Tibial artery (tissue), 4 donors: ENCODE data around the gene TXNRD2.
"Not testable (repeated sequence)": the region's sequence is repeated elsewhere in the genome, so short reads cannot be mapped to it uniquely, and the experiment has no call there.

Source experiments
- DNase-seq, 2 donors: peaks; one replicate each; pipeline ENCODE4 v3.0.0-alpha.2; 2019
- H3K27ac ChIP-seq, 2 donors: fragments of 200-600 bp; sonication (generic) in 1 of 2; 1 replicate in 1 of 2; 2 replicates in 1 of 2; pipeline ENCODE4 v1.5.1; 2018 to 2019; ENCODE audit warnings: mild to moderate bottlenecking in 1 of 2
- H3K27me3 ChIP-seq, 2 donors: fragments of 200-600 bp; sonication (generic) in 1 of 2; one replicate each; pipeline versions ENCODE4 v1.5.1 to v1.6.0; 2016 to 2019
- H3K36me3 ChIP-seq, 3 donors: fragments of 200-600 bp; sonication (generic) in 2 of 3; one replicate each; pipeline ENCODE4 v1.5.1; 2016 to 2019; ENCODE audit warnings: mild to moderate bottlenecking in 2 of 3
- H3K4me1 ChIP-seq, 4 donors: fragments of 200-600 bp; sonication (generic) in 2 of 4; 1 replicate in 3 of 4; 2 replicates in 1 of 4; pipeline ENCODE4 v1.5.1; 2016 to 2019
- H3K4me3 ChIP-seq, 2 donors: fragments of 200-600 bp; sonication (generic) in 1 of 2; 1 replicate in 1 of 2; 2 replicates in 1 of 2; pipeline ENCODE4 v1.5.1; 2018 to 2019; ENCODE audit warnings: mild to moderate bottlenecking in 2 of 2
- H3K9me3 ChIP-seq, 3 donors: fragments of 200-600 bp; sonication (generic) in 1 of 3; one replicate each; pipeline ENCODE4 v1.5.1; 2016 to 2019
- intact Hi-C: fragments of 100-400 bp; cut with DNase I; formaldehyde crosslinking; loops from one replicate; pipeline ENCODE4 v1.15.0; 2023; ENCODE audit warnings: low total_unique reads
- TF ChIP-seq, protein P1 (sequence below), 2 experiments: fragments of 200-600 bp in 1 of 2; fragments of 450-650 bp in 1 of 2; IDR thresholded peaks; one replicate each; pipeline ENCODE4 v1.5.1; 2017 to 2019; ENCODE audit warnings: antibody characterized with exemption in 2 of 2, mild to moderate bottlenecking in 1 of 2, moderate library complexity in 1 of 2

The TXNRD2 gene

GRCh38 chr22:19840955-19841640 is 100.5 kb downstream of the TXNRD2 start:
- Histone ChIP-seq H3K27ac (no peak overlapping the region), H3K9me3 (no peaks in the 10 kb centered on the region), H3K4me3 (no peak overlapping the region), H3K4me1 (peaks cover 7 to 23% (median 20%) of the 10 kb centered on the region in 4 donors), H3K27me3 (no peaks in the 10 kb centered on the region), H3K36me3 (no peaks in the 10 kb centered on the region)
- DNase-seq, result no peak
- intact Hi-C loops, result no loop called here
- TF ChIP-seq, protein P1, sequence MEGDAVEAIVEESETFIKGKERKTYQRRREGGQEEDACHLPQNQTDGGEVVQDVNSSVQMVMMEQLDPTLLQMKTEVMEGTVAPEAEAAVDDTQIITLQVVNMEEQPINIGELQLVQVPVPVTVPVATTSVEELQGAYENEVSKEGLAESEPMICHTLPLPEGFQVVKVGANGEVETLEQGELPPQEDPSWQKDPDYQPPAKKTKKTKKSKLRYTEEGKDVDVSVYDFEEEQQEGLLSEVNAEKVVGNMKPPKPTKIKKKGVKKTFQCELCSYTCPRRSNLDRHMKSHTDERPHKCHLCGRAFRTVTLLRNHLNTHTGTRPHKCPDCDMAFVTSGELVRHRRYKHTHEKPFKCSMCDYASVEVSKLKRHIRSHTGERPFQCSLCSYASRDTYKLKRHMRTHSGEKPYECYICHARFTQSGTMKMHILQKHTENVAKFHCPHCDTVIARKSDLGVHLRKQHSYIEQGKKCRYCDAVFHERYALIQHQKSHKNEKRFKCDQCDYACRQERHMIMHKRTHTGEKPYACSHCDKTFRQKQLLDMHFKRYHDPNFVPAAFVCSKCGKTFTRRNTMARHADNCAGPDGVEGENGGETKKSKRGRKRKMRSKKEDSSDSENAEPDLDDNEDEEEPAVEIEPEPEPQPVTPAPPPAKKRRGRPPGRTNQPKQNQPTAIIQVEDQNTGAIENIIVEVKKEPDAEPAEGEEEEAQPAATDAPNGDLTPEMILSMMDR (IDR thresholded peaks at IDR 0.05), result no peak

- Histone ChIP-seq H3K4me3 (no peak overlapping the region), H3K27me3 (no peaks in the 10 kb centered on the region), H3K36me3 (no peaks in the 10 kb centered on the region), H3K9me3 (no peaks in the 10 kb centered on the region), H3K27ac (no peak overlapping the region), H3K4me1 (peaks cover 7 to 20% (median 18%) of the 10 kb centered on the region in 4 donors)
- no peak for DNase-seq
- TF ChIP-seq, protein P1 (IDR thresholded peaks at IDR 0.05), result no peak
- intact Hi-C loops, result no loop called here
Observed at GRCh38 chr22:19840059-19840458, 101.6 kb downstream of the TXNRD2 start.

DNA sequence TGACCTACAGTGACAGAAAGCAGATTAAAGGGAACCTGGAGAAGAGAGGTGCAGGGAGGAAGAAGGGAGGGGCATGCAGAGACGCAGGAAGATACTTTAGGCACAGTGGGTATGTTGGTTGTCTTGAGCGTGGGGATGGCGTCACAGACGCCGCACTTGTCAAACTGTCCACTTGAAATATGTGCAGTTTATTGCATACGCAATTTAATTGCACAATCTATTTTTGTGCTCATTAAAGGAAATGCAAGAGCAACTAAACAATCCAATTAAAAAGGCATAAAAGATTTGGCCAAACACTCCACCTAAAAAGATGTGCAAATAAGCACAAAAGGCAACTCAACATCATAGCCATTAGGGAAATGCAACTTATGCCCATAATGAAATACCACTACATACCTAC is 103.7 kb downstream of the TXNRD2 start:
- Histone ChIP-seq H3K36me3 (no peaks in the 10 kb centered on the region), H3K9me3 (no peaks in the 10 kb centered on the region), H3K27ac (no peak overlapping the region), H3K27me3 (no peaks in the 10 kb centered on the region), H3K4me1 (no peaks in the 10 kb centered on the region), H3K4me3 (no peak overlapping the region)
- DNase-seq, result no peak
- intact Hi-C loops, result no loop called here
- TF ChIP-seq, protein P1 (IDR thresholded peaks at IDR 0.05), result no peak

DNA sequence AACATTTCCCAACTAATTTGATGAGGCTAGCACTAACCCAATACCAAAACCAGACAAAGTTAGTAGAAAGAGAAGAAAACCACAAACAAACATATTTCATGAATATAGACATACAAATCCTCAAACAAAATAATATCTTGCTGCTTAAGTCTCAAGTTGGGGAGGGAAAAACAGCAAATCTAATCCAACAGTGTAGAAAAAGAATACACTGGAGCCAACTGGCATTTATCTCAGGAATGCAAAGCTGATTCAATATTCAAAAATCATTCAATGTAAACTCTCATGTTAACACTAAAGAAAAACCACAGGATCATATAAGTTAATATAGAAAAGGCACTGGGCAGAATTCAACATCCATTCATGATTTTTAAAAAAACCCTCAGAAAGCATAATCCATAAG is 105.1 kb downstream of the TXNRD2 start:
- H3K36me3 ChIP-seq, result no peaks in the 10 kb centered on the region
- DNase-seq, result no peak
- no peak overlapping the region for H3K4me3 ChIP-seq
- no peaks in the 10 kb centered on the region for H3K9me3 ChIP-seq
- intact Hi-C loops, result no loop called here
- H3K4me1 ChIP-seq, result no peaks in the 10 kb centered on the region
- no peak overlapping the region for H3K27ac ChIP-seq
- no peaks in the 10 kb centered on the region for H3K27me3 ChIP-seq
- TF ChIP-seq, protein P1 (IDR thresholded peaks at IDR 0.05), result no peak

DNA sequence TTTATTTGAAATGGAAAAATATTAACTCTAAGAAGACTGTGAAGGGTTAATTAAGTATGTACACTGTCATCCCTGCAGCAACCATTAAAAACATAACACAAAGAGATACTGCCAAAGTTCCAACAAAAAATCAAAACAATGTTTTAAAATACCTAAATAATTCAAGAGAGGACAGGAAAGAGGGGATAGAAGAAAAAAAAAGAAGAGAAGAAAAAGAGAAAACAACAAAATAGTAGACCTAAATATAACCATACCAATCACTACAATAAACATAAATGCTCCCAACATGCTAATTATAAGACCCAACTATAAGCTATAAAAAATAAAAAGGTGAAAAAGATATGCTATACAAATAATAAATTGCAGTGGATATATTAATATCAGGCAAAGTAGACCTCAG is 107.0 kb downstream of the TXNRD2 start:
- Histone ChIP-seq H3K36me3 (no peaks in the 10 kb centered on the region), H3K4me1 (no peaks in the 10 kb centered on the region), H3K9me3 (no peaks in the 10 kb centered on the region), H3K4me3 (no peak overlapping the region), H3K27ac (no peak overlapping the region), H3K27me3 (no peaks in the 10 kb centered on the region)
- TF ChIP-seq, protein P1 (IDR thresholded peaks at IDR 0.05), result no peak
- intact Hi-C loops, result no loop called here
- no peak for DNase-seq

DNA sequence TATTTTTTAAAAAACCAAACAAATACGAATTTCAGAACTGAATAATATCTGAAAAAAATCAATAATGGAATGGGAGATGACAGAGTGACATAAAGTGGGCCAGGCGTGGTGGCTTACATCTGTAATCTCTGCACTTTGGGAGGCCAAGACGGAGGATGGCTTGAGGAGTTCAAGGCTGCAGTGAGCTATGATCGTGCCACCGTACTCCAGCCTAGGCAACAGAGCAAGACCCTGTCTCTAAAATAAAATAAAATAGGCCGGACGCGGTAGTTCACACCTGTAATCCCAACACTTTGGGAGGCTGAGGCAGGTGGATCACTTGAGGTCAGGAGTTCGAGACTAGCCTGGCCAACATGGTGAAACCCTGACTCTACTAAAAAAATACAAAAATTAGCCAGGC is 108.3 kb downstream of the TXNRD2 start:
- H3K27me3 ChIP-seq, DNase-seq, intact Hi-C loops, H3K36me3 ChIP-seq, H3K9me3 ChIP-seq, H3K27ac ChIP-seq, H3K4me1 ChIP-seq, H3K4me3 ChIP-seq: not testable (repeated sequence)
